H1 (cell line): ENCODE results near the gene DIAPH2. TPM values are rescaled to one million over a fixed set of nuclear protein-coding genes. Genes with fewer than 3 reads are reported as not detected.

ENCODE experiments used
- BRCA1 ChIP-seq: IDR thresholded peaks from 2 replicates; pipeline ENCODE4 v1.6.1; 2012; ENCODE audit warnings: low read depth, low read length, improper control_type of control experiment
- NANOG ChIP-seq: IDR thresholded peaks from 2 replicates; pipeline ENCODE4 v1.6.1; 2011; ENCODE audit warnings: low read length, low read depth, mild to moderate bottlenecking, inconsistent platforms; ENCODE audit not compliant: insufficient read depth, poor library complexity, severe bottlenecking
- POLR2A ChIP-seq, 2 experiments: IDR thresholded peaks; 1 replicate in 1 of 2; 2 replicates in 1 of 2; pipeline ENCODE4 v1.6.1; 2011; ENCODE audit warnings: low read depth in 2 of 2, low read length in 2 of 2, mild to moderate bottlenecking in 2 of 2; ENCODE audit errors: control extremely low read depth in 1 of 2
- RAD21 ChIP-seq, 2 experiments: IDR thresholded peaks in 1 of 2; conservative IDR thresholded peaks in 1 of 2; 2 replicates each; pipeline ENCODE4 v1.6.1; 2011; ENCODE audit warnings: low read depth in 2 of 2, low read length in 2 of 2, improper control_type of control experiment in 1 of 2, inconsistent platforms in 1 of 2, mild to moderate bottlenecking in 1 of 2, moderate library complexity in 1 of 2
- RFX5 ChIP-seq: IDR thresholded peaks from 2 replicates; pipeline ENCODE4 v1.6.1; 2011; ENCODE audit warnings: low read depth, low read length, improper control_type of control experiment, borderline replicate concordance
- RNF2 ChIP-seq: fragments of 200-900, 300-1000 bp; sonication (generic); IDR thresholded peaks from 2 replicates; pipeline ENCODE4 v1.7.1; 2016; ENCODE audit warnings: borderline replicate concordance, low read depth, mild to moderate bottlenecking, antibody characterized with exemption, low read length; ENCODE audit not compliant: poor library complexity, severe bottlenecking; ENCODE audit errors: missing control alignments
- SIRT6 ChIP-seq: IDR thresholded peaks from one replicate; pipeline ENCODE4 v1.7.1; 2012; ENCODE audit warnings: low read length, inconsistent platforms
- polyA plus RNA-seq, 7 experiments: library from polyadenylated mRNA; depleted of rRNA in 3 of 7; stranded (reverse) in 5 of 7; unstranded in 2 of 7; fragments of >200 nt in 5 of 7; fragments of 200-250 nt in 2 of 7; gene quantifications; 1 replicate in 5 of 7; 2 replicates in 1 of 7; 4 replicates in 1 of 7; pipeline versions ENCODE4 v1.2.1 to v1.2.3, GENCODE V29; 2011 to 2013; ENCODE audit warnings: missing spikeins in 2 of 7, mixed read lengths in 2 of 7
- total RNA-seq: library from RNA; stranded (reverse); fragmentation: NEBNext Ultra II Directional; extraction: Animal tissue kit (Norgen Biotek cat#: 25700); gene quantifications from 2 replicates; pipeline ENCODE4 v1.2.1, GENCODE V29; 2021

The DIAPH2 gene
- total and polyA plus RNA-seq, 2 of the 8 experiments (the other 6 are each of a cell fraction or from before 2014, with no cell fraction given) = 4.4 to 24.3 TPM

DNA sequence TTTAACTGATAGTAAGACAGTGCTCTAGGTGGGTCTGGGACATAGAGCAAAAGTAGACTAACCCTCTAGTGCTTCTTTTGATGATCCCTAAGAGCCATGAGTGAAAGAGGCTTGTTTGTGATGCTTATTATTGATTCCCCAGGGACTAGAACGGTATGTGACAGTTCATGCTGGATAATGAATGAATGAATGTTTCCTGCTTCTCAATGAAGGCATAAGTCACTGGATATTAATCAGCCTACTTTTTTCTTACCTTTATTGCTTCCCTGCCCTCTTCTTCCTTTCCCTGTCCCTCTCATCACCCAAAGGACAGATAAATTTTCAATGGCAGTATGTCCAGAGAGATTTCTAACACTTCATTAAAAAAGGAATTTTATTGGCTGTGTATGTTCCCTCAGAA is 685.3 kb downstream of the DIAPH2 start (continued):
- no peak for TF ChIP-seq RFX5
- no peak for TF ChIP-seq SIRT6
- no peak for TF ChIP-seq RNF2
- no peak for TF ChIP-seq RAD21 (IDR thresholded peaks at IDR 0.05 in 1 of 2, conservative IDR thresholded peaks at IDR 0.05 in 1 of 2; ENCODE audit: low read depth in 2 of 2, low read length in 2 of 2)
- TF ChIP-seq BRCA1 = no peak
- TF ChIP-seq NANOG = no peak
- no peak for TF ChIP-seq POLR2A (IDR thresholded peaks at IDR 0.05; ENCODE audit: control extremely low read depth in 1 of 2, low read depth in 2 of 2, low read length in 2 of 2)
